GM12891 (cell line): Measurements from ENCODE around the gene DSCAM.

Experiments
- PAX5 ChIP-seq: IDR thresholded peaks from 2 replicates; pipeline ENCODE4 v1.6.1; 2011; ENCODE audit warnings: low read length, moderate library complexity, mild to moderate bottlenecking; ENCODE audit not compliant: insufficient read depth, severe bottlenecking
- SPI1 ChIP-seq: IDR thresholded peaks from 2 replicates; pipeline ENCODE4 v1.6.1; 2011; ENCODE audit warnings: low read depth, low read length, control low read depth

DNA sequence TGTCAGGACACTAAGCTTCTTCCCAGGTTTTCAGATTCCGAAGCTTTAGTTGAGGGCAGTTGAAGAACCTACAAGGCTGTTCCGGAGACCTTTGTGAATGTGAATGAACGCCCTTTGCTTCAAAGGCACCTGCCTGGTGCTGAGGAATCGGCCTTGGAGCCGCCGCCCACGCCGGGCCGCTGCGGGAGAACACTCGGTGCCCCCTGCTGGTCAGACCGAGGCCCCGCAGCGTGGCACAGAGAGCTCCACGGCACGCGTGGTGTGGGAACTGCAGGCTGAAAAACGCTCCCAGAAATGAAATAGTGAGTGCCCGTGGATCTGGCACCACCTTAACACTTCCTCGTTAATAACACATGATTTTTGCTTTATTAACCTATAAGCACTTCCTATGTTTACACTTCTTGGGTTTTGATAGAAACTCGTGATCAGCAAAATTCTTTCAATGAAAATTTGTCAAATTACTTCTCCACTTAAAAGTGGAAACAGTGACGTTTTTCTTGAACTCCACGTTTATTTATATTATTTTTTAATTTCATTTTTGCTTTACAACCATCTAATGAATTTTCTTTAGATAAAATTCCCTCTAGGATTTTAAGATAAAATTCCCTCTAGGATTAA, 460.6 kb downstream of the DSCAM start:
- TF ChIP-seq PAX5 = no peak
- no peak for TF ChIP-seq SPI1
